ENCODE data around the gene SIRPG.

DNA sequence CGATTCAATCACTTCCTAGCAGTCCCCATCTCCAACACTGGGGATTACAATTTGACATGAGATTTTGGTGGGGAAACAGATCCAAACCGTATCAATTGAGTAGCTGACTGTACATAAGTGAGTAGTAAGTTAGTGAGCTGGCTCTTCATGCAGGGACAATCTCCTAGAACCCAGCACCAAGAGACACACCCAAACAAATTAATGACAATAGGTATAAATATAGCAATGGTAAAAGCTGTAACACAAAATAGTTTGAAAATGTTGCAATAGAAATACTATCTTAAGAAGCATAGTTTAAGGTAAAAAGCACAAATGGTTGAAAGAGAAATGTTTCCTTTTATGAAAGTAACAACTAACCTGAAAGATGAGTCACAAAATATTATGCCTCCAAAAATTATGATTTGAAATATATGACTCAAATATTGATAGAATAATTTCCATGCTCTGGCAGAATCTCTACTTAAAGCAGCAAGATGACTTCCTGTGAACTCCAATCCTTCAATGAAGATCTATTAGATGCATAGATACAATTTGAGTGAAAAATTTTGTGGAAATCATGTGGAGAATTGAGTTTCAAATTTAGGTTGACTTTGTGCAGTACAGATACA is 32.4 kb downstream of the SIRPG start:
- no peak for TF ChIP-seq CTCF (IDR thresholded peaks at IDR 0.05)
- TF ChIP-seq POLR2A (IDR thresholded peaks at IDR 0.05) = no peak
